BJ (cell line): ENCODE data around the gene RAB12. TPM values are rescaled to one million over a fixed set of nuclear protein-coding genes. Genes with fewer than 3 reads are reported as not detected.

Experiments used
- CTCF ChIA-PET: fragments of 350-600 bp; formaldehyde crosslinking; extraction: SDS; loops from one replicate; lab custom pipeline; 2021; ENCODE audit warnings: antibody characterized with exemption, inconsistent platforms; lab: Yijun Ruan, JAX
- POLR2A ChIA-PET: fragments of 300-600 bp; sonication (Branson Sonifier 250); formaldehyde crosslinking; extraction: SDS; loops from one replicate; lab custom pipeline; 2021; ENCODE audit warnings: antibody characterized with exemption; lab: Charles Lee
- DNase-seq: peaks from one replicate; pipeline ENCODE4 v3.0.0-alpha.2; 2011; ENCODE audit warnings: low read depth
- H3K27me3 ChIP-seq: 2 replicates; pipeline ENCODE4 v1.6.0; 2011; ENCODE audit warnings: low read length; ENCODE audit not compliant: control insufficient read depth, insufficient read depth
- H3K36me3 ChIP-seq: 2 replicates; pipeline ENCODE4 v1.5.1; 2011; ENCODE audit warnings: low read length; ENCODE audit not compliant: control insufficient read depth, insufficient read depth
- H3K4me3 ChIP-seq: 2 replicates; pipeline ENCODE4 v1.5.1; 2011; ENCODE audit warnings: low read depth, mild to moderate bottlenecking, control low read depth, low read length
- polyA plus RNA-seq: library from polyadenylated mRNA; depleted of rRNA; stranded (reverse); fragments of >200 nt; gene quantifications from 2 replicates; pipeline ENCODE4 v1.2.3, GENCODE V29; 2011
- TF ChIP-seq, protein P1 (sequence below): IDR thresholded peaks from 2 replicates; pipeline ENCODE4 v1.5.1; 2011; ENCODE audit warnings: low read depth, mild to moderate bottlenecking, control low read depth, inconsistent platforms, low read length, moderate library complexity; ENCODE audit not compliant: insufficient read depth

RAB12 gene
- polyA plus RNA-seq, 1 experiment: 8.8 TPM

DNA sequence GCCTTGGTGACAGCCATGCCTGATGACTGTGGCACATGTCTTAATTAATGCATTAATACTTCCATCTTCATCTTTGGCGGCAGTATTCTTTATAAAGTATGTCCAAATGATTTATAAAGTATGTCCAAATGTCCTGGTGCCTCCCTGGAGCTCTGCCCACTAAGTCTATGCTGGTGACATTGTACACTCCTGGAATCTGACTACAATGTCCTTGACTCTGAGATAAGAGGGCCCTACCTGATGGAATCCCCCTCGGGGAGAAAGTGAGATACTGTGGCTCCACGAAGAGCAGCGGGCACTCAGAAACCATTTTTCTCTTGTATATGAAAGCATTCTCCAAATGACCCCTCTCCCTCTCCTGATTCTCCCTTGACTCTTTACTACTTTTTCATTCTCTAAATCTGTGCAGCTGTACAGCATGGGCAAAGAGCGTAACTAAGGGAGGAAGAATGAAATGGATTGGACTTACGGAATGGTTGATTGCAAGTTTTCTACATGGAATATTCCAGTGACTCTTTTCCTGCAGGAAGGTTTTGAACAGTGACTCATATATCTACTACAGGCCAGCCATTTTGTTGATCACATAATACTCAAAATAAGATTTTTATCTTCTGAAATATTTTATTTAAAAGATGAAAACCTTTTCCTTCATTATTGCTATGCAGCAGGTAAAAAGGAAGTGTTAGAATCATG is 17.3 kb downstream of the RAB12 start:
- ChIA-PET CTCF (no interaction called here), POLR2A (no interaction called here)
- no peak for DNase-seq

DNA sequence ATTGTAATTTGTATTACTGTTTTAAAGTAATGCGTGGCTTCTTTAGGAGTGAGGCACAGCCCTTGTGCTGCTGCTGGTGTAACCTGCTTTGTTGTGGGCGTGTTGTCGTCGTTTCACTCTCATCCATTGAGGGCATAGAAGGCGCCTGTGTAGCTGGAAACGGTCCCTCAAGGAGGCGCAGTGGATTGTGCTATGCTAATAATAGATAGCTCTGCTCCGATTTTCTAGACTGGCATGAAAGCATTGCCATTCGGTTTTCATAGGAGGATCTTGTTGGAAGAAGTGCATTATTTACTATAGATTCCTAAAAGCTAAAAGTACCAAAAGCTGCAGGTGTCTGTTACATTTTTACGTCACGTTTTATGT is 17.9 kb downstream of the RAB12 start:
- no peaks in the 10 kb centered on the region for H3K27me3 ChIP-seq
- ChIA-PET CTCF (no interaction called here), POLR2A (no interaction called here)
- DNase-seq: no peak
- TF ChIP-seq, protein P1, sequence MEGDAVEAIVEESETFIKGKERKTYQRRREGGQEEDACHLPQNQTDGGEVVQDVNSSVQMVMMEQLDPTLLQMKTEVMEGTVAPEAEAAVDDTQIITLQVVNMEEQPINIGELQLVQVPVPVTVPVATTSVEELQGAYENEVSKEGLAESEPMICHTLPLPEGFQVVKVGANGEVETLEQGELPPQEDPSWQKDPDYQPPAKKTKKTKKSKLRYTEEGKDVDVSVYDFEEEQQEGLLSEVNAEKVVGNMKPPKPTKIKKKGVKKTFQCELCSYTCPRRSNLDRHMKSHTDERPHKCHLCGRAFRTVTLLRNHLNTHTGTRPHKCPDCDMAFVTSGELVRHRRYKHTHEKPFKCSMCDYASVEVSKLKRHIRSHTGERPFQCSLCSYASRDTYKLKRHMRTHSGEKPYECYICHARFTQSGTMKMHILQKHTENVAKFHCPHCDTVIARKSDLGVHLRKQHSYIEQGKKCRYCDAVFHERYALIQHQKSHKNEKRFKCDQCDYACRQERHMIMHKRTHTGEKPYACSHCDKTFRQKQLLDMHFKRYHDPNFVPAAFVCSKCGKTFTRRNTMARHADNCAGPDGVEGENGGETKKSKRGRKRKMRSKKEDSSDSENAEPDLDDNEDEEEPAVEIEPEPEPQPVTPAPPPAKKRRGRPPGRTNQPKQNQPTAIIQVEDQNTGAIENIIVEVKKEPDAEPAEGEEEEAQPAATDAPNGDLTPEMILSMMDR: no peak
- peaks cover 10% of the 10 kb centered on the region for H3K36me3 ChIP-seq
- no peak overlapping the region for H3K4me3 ChIP-seq

More for the DNA sequence above, 17.3 kb downstream of the RAB12 start:
- Histone ChIP-seq H3K4me3 (no peak overlapping the region), H3K27me3 (no peaks in the 10 kb centered on the region), H3K36me3 (peaks cover 10% of the 10 kb centered on the region)
- TF ChIP-seq, protein P1: no peak

DNA sequence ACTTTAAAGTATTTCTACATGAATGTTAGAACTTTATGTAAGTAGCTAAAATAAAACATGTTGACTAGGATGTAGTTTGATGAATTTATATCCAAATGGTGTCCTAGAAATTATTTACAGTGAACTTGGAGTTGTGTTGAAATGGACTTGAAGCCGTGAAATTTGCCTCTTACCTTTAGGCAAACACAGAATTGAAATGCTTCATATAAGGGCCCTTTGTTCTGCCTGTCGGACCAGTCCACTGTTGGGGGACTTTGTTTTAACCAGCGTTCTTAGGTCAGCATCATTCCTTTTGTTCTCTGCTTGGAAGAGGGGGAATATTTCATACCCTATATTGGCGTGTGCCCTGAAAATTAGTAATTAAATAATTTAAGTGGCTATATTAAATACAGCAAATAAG is 18.3 kb downstream of the RAB12 start:
- no peak overlapping the region for H3K4me3 ChIP-seq
- no peak for DNase-seq
- POLR2A ChIA-PET: no interaction called here
- peaks cover 10% of the 10 kb centered on the region for H3K36me3 ChIP-seq
- CTCF ChIA-PET: no interaction called here
- H3K27me3 ChIP-seq: no peaks in the 10 kb centered on the region
- TF ChIP-seq, protein P1: no peak

DNA sequence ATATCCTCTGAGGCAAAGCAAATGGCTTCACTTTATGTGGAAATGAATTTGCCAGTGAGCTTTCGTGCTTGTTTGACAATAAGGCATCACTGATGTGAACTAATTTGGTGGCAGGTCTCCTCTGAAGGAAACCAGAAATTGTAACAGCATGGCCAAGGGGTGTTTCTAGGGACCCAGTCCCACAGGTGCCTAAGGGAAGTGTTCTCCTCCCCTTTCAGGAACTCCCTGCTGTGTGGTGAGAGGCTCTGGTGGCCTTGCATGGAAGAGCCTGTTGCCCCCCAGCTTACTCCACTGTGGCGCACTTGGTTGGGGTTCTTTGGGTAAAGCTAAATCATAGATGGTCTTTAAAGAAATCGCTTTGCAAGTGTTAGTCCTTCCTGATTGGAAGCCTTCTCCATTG is 20.4 kb downstream of the RAB12 start:
- H3K4me3 ChIP-seq: no peak overlapping the region
- H3K27me3 ChIP-seq: no peaks in the 10 kb centered on the region
- POLR2A ChIA-PET: no interaction called here
- TF ChIP-seq, protein P1: no peak
- DNase-seq: no peak
- peaks cover 15% of the 10 kb centered on the region for H3K36me3 ChIP-seq
- CTCF ChIA-PET: no interaction called here

DNA sequence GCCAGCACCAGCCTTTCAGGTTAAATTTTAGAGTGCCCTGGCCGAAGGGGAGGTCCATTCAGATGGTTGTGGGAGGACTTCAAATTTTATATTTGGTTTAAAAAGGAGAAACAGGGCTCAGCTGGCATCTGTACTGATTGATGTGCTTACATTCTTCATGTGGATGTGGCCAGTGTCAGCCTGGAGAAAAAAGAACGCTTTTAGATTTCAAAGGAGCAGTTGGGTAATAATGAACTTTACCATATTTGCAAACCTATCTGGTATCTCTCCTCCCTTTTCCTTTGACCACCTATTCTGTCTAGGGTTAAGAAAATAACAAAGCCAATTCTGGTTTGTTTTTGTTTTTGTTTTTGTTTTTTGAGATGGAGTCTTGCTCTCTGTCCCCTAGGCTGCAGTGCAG is 21.3 kb downstream of the RAB12 start:
- CTCF ChIA-PET: no interaction called here
- H3K27me3 ChIP-seq: no peaks in the 10 kb centered on the region
- TF ChIP-seq, protein P1: no peak
- DNase-seq: no peak
- no peak overlapping the region for H3K4me3 ChIP-seq
- POLR2A ChIA-PET: no interaction called here
- peaks cover 15% of the 10 kb centered on the region for H3K36me3 ChIP-seq
